IPS DF 4.7 (cell line): ENCODE results near the gene DAB2.
"Not testable (repeated sequence)": the region's sequence is repeated elsewhere in the genome, so short reads cannot be mapped to it uniquely, and the experiment has no call there.

ENCODE experiments used
- DNase-seq: peaks from one replicate; pipeline ENCODE4 v3.0.0-alpha.2; 2013; ENCODE audit warnings: low spot score; ENCODE audit errors: extremely low read depth

Gene DAB2

GRCh38 chr5:39422036-39422606 is 2.7 kb downstream of the DAB2 start:
- DNase-seq: no peak

DNA sequence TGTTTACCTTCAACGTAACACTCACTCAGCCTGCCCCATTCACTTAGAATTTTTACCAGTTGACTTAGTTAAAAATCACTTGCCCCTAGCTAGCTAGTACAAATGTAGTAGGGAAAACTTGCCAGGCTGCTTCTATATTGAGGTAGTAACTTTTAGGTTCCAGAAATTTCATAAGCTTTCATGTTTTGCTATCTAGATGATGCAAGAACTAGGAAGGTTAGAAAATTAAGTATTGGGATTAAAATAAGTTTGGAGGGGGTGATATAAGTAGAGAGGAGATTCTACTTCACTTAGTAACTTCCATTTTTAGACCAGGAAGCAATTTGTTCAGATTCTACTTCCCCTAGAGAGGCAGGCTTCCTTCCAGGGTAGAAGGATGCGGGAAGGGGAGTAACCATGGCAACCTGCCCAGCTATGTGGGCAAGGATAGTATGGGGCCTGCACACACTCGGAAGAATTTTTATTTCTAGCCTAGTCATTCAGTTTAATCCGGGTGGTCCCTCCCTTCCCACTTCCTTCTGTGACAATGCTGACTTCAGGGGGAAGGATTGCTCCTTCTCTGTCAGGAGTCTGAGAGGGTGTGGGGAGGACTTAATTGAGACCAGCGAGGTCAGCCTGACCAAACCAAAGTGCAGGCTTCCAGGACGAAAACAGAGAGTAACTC is 4.2 kb downstream of the DAB2 start:
- DNase-seq: no peak

- no peak for DNase-seq
Observed at GRCh38 chr5:39419796-39420195, 5.0 kb downstream of the DAB2 start.

DNA sequence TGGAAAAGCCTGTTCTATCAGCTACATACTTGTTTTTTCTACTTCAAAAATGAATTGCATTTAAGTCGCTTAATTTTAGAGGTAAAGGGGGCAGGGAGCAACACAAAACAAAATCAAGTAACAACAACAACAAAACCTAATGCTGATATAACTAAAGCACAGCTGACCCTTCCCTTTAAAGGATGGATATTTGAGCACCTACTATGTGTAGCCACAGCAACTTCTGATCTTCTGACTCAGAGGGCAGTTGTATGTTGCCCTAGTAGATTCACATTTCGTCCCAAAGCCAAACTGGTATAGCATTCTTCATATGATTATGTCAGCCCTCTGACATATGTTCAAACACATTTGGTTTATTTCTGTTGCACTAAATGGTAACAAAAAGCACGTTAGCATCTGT is 6.8 kb downstream of the DAB2 start:
- no peak for DNase-seq

GRCh38 chr5:39415201-39415600 is 9.6 kb downstream of the DAB2 start:
- no peak for DNase-seq

DNA sequence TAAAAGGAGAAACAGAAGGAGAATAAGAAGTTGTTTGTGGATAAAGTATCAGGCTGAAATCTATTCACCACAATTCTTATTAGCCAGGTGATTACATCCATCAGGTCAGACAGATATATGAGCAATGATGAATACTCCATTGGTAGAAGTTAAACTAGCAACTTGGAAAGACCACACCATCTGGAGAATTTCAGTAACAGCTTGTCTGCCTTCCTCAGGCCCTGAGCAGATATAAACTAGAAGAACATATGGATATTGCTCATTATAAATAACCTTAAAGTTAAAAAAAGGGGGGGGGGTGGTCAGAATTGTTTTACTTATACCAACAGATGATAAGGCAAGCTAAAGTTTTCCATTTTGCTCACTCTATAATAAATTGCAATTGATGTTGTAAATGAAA is 10.4 kb downstream of the DAB2 start:
- no peak for DNase-seq

GRCh38 chr5:39413771-39414170 is 11.0 kb downstream of the DAB2 start:
- DNase-seq: no peak

GRCh38 chr5:39412721-39413394 is 11.9 kb downstream of the DAB2 start:
- no peak for DNase-seq

GRCh38 chr5:39411985-39412384 is 12.8 kb downstream of the DAB2 start:
- no peak for DNase-seq

- DNase-seq: no peak
Observed at GRCh38 chr5:39411061-39411460, 13.7 kb downstream of the DAB2 start.

GRCh38 chr5:39409033-39409432 is 15.7 kb downstream of the DAB2 start:
- DNase-seq: no peak

DNA sequence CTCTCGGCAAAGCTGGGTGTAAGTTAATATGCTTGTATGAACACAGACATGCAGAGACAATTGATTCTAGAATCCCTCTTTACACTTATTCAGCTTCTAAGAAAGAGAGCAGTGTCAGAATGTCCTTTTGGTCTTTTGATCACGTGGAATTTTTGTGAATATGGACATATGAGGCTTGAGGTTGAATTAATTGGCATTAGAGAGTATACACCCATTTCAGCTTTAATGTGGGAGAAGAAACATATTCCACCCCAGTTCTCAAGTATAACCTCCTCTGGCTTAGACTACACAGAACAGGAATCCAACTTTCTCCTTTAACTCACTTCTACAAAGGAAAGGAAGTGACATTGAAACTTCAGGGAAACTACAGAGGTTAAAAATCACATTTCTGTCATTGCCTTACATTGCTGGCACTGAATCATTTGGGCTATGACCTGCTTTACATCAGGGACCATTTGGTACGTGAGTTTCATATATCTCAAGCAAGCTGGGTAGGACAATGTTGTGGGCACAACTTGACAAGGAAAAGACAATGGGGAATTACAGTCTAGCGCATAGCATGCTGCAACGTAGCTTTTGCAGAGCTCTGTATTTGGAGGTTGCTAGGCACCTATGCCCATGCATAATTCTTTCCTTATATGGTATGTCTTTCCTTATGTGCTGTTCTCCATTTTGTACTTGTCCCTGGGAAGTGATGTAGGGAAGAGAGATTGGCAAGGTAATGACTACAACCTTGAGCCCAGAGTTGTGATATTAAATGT is 19.5 kb downstream of the DAB2 start:
- DNase-seq: no peak

GRCh38 chr5:39403761-39404160 is 21.0 kb downstream of the DAB2 start:
- not testable (repeated sequence) for DNase-seq

- DNase-seq: not testable (repeated sequence)
Observed at GRCh38 chr5:39402140-39402539, 22.6 kb downstream of the DAB2 start.

DNA sequence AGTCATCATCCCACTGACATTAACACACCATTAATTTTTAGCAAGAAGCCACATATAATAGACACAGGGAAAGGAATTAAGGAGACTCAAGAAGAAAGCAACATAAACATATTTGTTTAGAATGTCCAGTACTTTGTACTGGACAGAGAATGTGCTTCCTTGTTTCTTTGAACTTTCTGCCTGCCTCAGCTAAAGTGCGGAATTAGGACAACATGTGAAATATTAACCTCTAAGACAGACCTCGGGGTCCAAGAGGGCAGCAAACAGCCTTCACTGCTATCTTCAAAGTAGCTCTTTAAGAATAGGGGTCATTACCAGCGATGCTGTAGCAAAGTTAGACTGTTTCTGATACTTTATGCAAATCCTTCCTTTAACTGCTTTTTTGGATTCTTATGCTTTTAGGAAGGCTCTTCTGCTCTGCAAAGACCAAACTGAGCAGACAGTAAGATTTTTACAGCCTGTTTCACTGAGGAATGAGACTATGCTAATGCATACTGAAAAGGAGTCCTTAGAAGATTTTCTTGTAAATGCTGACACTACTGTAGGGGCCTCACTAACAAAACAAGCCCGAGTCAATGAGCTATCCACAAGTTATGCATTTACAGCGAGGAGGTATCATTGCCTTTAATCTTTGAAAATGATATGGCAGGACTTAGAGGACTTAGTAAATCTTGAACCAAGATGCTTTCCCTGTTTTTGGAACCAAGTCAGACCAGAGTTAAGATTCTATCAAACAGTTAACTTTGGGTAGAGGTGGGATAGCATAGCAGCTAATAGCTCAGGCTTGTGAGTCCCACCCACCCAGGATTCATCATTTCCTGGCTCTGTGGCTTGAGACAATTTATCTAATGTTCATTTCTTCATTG is 23.8 kb downstream of the DAB2 start:
- DNase-seq: no peak

DNA sequence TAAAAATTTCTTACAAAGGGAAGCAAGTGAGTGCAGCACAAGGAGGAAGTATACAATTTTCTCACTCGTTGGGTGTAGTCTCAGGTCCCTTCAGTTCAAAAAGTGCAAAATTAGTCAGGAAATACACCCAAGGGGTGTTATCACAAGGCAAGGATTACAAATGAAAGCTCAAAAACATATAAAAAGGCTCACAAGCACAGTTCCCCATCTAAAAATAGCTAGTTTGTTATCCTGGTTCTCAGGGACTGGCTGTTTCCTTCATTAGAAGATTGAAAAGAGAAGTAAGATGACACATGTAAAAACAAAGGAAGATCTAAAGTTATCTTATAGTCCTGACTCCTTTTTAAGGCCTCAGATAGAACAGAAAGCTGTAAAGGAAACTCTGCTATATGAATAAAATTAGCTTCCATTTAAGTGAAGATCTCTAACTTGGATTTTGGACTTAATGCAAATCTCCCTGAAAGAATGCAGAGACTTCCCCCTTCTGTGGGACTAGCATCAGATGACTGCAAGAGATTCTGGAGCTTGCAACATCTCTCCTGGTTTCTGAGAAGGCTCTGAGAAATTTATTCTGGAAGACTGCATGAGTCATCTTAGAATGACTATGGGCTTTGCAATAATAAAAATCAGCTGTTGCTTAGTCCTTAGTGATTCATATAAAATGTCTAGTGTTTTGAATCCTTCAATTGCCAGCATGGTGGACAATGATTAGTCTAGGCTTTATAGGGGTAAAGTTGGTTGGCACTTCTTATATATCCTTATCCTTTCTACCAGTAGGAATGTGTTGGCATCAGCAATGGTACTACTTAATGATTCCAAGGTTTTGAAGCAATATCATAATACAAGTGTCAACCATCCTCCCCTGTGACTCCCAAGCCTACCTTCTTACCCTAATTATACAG is 25.4 kb downstream of the DAB2 start:
- no peak for DNase-seq

DNA sequence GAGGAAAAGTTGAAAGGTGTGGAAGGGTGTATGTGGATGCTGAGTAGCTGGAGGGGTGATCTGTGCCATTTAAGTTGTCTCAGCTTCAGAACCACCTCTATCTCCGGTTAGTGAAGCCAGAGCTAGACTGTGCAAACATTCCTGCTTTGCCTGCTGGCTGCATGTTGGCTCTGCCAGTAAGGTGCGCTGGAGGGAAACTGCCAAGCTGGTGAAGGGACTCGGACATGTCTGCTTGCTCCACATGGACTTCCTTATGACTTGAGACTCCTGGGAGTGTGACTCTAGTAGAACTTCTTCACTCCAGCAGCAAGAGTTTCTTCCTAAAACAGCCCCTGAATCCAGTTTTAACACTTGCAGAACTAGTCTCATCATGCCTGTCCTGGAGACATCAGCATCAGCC is 27.9 kb downstream of the DAB2 start:
- DNase-seq: no peak

- no peak for DNase-seq
Observed at GRCh38 chr5:39395521-39395920, 29.3 kb downstream of the DAB2 start.

- no peak for DNase-seq
Observed at GRCh38 chr5:39394946-39395345, 29.8 kb downstream of the DAB2 start.

DNA sequence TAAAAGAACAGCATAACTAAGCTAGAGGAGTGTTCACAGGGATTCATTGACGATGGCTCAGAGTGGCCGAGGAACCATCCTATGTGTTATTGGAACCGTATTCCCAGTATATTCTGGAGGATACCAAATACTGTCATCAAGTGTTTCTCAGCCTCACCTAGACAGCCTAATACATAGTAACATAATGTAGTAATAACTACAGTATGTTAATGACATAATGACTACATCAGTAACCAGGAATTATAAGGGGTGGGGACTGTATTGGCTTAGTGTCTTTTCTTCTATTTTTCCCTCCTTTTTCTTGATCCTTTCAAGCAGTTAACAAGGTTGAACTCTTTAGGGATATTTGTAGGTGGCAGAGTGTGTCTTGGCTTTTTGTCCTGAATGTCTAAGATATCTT is 33.8 kb downstream of the DAB2 start:
- DNase-seq: no peak
